HT1080 (cell line): Measurements from ENCODE around the gene SAMD8. TPM values are rescaled to one million over a fixed set of nuclear protein-coding genes. Genes with fewer than 3 reads are reported as not detected.
"Not testable (repeated sequence)": the region's sequence is repeated elsewhere in the genome, so short reads cannot be mapped to it uniquely, and the experiment has no call there.

Experiments used
- DNase-seq: peaks from one replicate; pipeline ENCODE4 v3.0.0-alpha.2; 2015; ENCODE audit warnings: low read depth
- total RNA-seq: library from RNA; depleted of rRNA; stranded (reverse); fragments of >200 nt; shearing (Covaris generic); gene quantifications from 2 replicates; pipeline ENCODE4 v1.2.3, GENCODE V29; 2014

Gene SAMD8
- total RNA-seq, 1 experiment from 2014 or later: 15.2 TPM

DNA sequence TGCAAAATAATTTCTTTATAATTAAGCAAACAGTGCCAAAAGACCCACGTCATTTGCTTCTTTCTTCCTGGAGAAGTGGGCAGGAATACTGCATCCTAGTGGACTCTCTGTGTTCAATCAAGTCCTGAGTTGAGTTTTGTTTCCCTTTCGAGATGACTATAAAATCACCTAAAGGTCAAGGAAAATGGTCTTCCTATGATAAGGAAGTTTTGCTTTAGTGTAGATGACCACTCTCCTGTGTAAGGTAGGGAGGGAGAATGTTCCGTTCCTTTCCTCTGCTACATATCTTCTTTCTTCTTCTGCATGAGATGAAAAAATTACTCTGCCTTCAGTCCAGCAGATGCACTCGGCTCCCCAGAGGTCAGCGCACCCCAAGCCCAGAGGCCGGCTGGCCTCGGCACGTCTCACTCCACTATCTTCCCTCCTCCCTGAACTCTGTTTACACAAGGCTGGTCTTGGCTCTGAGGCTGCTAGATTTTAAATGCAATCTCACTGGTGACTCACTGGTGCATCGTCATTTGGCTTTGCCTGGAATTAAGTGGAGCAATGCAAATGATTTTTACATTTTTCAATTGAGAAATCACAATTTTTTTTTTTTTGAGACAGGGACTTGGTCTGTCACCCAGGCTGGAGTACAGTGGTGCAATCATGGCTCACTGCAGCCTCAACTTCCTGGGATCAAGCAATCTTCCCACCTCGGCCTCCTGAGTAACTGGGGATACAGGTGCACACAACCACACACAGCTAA lies 80.5 kb downstream of the SAMD8 start:
- peak; percentile 78 for DNase-seq

DNA sequence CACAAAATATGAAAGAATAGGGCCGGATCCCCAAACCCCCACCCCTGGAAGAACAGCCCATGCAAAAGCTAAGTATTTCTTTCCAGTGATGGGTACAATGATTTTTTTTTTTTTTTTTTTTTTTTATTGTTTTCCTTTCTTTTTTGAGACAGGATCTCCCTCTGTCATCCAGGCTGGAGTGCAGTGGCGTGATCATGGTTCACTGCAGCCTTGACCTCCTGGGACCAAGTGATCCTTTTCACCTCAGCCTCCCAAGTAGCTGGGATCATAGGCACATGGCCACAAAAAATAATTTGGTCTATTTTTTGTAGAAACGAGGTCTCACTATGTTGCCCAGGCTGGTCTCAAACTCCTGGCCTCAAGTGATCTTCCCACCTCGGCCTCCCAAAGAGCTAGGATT lies 83.2 kb downstream of the SAMD8 start:
- DNase-seq: not testable (repeated sequence)

DNA sequence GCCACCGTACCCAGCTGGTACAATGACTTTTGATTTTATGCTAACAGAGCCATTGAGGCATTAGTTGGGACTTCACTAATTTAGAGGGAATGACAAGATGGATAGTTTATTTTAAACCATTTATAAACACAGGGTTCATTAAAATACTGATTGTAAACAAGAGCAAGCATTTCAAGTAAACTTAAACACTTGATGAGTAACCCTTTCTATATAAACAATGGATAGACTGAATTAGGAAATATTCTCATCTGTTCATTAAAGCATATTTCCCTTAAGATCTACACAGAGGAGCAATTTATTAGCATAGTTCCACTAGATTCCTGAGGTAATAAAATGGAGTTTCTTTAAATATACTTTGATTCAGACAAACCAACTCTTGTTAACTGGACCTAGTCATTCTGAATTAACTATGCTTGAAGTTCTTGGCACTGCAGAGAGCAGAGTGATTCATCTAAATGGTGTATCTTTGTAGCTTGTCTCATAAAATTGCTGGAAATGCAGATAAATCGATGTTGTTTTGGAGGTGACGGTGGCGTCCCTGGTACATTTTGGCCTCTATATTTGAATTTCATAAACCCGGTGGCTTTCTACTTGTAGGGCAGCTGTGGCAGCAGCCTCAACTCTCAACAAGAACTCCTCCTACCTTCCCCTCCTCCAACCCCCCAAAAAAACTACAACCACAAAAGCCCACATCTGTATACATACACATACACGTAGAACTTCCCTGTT lies 83.7 kb downstream of the SAMD8 start:
- no peak for DNase-seq

DNA sequence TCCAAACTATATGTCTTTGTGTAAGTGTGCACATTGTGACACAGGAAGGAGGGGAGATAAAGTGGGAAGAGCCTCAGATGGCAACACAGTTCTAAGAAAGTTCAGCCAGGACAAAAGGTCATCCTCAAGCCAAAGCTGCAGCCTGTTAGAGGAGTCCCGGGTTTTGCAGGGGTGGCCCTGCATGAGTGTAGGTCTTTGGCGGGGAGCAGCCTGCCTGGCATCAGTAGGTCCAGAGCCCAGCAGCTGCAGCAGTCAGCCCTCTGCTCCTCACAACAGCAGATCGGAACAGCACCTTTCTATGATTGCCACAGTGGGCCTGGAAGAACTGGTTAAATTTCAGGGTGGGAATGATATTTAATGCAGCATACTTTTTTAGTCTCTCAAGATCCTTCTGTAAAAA lies 85.6 kb downstream of the SAMD8 start:
- DNase-seq: no peak

DNA sequence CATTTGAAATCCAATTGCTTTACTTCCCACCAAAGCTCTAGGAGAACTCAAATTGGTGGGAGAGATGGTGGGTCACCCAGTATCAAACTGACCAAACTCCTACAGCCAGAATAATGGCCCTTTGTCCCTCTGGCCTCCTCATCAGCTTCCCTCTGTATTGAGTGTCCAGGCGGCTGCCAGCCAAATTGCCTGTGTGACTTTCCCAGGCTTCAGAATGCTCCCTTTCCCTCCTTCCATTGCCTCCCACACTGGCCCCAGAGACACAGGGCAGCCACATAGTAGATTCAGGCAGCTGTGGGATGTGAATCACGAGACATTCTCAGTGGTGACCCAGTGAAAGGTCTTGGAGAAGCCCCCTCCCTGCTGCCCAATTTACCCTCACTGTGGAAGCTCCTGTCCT lies 86.5 kb downstream of the SAMD8 start:
- DNase-seq: no peak

DNA sequence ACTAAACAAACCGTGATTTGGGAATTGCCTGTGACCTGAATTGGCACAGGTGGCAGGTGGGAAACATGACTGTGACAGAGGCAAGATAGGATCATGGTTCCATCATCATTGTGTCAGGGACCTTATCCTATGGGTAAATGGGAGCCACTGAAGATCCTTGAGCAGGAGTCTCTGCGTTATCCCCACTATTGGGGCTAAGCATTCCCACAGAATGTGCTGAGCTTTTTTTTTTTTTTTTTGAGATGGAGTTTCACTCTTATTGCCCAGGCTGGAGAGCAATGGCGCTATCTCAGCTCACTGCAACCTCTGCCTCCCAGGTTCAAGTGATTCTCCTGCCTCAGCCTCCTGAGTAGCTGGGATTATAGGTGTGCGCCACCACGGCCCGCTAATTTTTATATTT lies 88.5 kb downstream of the SAMD8 start:
- not testable (repeated sequence) for DNase-seq

DNA sequence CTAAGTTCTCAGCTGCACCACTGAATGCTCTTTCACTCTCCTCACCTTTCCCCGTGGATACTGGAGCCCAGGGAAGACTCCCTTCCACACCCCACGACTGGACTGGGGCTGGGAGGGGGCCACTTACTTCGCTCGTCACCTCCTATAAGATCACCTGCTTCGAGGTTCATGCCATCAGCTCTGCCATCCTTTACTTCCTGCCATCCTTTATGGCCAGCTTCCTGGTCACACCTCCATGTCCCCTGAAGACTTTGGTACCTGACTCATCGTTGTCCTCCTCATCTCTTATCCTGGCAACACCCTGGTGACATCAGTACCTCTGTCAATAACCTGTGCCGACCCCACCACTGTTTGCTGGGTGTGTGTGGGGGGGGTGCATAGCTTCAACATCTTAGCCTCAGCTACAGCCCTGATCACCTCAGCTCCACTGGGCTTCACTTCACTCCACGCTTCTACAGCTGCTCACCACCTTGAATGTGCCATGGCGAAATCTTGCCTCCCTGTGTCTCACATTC lies 90.4 kb downstream of the SAMD8 start:
- no peak for DNase-seq

DNA sequence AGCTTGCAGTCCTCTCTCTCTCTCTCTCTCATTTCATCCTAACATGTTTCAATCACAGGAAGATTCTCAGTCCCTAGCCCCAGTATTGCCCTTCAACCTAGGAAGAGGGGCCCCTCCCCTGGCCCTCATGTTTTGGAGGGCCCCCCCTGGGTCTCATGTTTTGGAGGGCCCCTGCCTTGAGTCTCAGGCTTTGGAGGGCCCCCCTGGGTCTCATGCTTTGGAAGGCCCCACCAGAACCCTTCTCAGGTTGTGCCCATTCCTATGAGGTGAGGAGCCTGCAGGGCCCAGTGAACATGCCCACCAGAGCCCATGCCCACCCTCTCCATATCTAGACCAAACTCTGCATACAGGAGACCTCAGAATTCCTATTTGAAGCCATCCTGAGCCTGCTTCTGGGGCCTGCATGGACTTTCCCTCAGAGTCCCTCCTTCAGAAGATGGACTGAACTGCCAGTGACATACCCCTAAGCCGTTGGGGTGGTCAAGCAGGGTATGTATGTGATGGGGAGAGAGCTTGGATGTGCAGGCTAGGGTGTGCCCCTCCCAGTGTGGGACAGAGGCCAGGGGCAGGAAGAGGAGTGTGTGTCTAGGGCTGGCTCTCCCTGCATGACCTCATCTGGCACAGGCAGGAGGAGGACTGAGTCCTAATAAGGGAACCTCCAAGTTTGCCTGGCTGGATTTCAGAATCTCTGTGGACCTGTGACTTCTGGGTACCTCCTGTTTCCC lies 91.0 kb downstream of the SAMD8 start:
- DNase-seq: peak; percentile 64

DNA sequence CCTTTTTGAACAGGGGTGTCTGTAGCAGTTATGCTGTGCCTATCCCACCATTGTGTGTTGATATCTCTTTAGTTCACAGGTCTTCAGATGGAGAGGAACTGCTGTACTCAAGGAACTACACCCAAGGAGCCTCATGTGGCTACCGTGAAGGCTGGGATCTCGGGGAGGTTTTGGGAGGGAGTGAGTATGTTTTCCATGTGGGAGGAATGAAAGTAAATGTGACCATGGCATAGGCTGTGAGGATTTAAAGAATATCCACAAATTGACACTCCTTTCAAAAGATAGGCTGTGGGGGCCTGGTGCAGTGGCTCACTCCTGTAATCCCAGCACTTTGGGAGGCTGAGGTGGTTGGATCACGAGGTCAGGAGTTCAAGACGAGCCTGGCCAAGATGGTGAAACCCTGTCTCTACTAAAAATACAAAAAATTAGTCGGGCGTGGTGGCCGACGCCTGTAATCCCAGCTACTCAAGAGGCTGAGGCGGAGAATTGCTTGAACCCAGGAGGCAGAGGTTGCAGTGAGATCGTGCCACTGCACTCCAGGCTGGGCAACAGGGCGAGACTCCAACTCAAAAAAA lies 91.7 kb downstream of the SAMD8 start:
- not testable (repeated sequence) for DNase-seq

DNA sequence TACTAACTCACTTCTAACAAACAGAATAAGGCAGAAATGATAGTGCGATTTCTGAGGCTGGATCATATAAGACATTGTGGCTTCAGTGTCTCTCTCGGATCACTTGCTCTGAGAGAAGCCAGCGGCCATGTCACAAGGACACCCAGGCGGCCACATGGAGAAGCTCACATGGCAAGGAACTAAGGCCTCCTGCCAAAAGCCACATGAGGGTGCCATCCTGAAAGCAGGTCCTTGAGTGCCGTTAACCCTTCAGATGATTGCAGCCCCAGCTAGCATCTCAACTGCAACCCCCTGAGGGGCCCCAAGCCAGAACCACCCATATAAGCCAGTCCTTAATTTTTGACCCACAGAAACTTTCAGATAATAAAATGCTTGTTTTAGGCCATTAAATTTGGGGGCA lies 92.3 kb downstream of the SAMD8 start:
- DNase-seq: no peak

DNA sequence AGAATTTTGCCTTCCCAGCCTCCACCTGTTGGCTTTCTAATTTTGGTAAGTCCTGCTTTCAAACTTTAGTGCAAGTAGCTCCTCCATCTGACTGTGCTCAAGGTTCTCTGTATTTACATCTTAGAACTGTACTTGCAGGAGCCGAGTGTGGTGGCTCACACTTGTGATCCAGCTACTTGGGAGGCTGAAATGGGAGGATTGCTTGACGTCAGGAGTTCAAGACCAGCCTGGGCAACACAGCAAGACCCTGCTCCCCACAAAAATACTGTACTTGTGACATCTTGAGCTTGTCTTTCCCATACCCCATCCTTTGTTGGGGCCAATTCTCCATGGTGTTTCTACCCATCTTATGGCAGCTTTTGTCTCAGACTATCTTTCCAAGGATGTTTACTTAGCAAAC lies 94.5 kb downstream of the SAMD8 start:
- DNase-seq: no peak

DNA sequence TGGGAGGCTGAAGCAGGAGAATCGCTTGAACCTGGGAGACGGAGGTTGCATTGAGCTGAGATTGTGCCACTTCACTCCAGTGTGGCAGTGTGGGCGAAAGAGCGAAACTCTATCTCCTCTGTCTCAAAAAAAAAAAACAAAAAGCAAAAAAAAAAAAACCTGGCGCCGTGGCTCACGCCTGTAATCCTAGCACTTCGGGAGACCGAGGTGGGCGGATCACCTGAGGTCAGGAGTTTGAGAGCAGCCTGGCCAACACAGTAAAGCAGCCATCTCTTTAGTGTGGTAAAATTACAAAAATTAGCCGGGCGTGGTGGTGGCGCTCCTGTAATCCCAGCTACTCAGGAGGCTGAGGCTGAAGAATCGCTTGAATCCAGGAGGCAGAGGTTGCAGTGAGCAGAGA lies 95.2 kb downstream of the SAMD8 start:
- not testable (repeated sequence) for DNase-seq

DNA sequence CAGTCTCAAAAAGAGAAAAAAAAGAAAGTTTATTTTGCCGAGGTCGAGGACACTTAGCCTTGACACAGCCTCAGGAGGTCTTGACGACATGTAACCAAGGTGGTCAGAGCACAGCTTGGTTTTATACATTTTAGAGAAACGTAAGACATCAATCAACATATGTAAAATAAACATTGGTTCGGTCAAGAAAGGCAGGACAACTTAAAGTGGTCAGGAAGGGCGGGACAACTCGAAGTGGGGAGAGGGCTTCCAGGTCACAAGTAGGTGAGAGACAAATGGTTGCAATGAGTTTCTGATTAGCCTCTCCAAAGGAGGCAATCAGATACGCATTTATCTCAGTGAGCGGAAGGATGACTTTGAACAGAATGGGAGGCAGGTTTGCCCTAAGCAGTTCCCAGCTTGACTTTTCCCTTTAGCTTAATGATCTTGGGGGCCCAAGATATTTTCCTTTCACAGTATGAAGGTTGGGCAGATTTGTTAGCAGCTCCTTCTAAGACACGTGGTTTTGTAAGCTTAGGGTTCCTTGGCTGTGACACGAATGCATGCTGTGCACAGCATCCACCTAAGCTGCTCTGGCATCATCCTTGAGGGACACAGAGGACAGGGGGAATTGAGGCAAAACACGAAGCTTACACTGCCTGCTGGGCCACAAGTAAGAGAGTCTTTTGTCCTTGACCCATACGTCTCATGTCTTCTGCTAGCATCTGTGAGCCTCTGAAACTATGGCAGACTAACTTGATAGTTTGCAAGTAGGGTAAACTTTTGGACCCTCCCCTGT lies 95.8 kb downstream of the SAMD8 start:
- no peak for DNase-seq

DNA sequence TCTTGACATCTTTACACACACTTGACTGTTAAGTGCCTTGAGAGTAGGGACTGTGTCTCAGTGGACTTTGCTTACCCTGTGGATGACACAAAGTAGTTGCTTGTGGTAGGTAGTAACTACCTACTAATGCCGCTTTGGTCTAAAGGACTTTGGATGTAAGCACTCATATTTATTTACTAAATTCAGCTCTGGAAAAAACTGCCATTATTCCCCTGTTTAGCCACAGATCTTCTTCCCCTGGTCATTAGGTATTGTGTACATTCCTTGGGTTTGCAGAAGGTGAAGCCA lies 96.3 kb downstream of the SAMD8 start:
- no peak for DNase-seq

DNA sequence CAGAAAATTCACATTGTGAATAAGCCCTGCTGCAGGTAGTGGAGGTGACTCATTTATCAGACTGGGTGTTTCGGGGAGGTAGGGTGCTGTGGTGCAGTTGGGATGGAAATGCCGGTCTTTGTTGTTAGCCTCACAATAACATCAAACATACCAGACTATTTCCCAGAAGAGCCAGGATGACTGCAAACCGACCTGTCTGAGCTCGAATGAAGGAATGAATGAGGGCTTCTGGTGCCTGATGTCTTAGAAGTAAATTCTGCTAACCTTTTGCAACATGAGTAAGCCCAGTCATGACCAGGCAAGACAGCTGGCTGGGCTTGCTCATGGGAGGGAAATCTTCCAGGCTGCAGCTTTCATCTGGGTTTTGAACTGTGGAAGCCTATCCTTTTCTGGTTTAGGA lies 96.7 kb downstream of the SAMD8 start:
- DNase-seq: peak; percentile 53

DNA sequence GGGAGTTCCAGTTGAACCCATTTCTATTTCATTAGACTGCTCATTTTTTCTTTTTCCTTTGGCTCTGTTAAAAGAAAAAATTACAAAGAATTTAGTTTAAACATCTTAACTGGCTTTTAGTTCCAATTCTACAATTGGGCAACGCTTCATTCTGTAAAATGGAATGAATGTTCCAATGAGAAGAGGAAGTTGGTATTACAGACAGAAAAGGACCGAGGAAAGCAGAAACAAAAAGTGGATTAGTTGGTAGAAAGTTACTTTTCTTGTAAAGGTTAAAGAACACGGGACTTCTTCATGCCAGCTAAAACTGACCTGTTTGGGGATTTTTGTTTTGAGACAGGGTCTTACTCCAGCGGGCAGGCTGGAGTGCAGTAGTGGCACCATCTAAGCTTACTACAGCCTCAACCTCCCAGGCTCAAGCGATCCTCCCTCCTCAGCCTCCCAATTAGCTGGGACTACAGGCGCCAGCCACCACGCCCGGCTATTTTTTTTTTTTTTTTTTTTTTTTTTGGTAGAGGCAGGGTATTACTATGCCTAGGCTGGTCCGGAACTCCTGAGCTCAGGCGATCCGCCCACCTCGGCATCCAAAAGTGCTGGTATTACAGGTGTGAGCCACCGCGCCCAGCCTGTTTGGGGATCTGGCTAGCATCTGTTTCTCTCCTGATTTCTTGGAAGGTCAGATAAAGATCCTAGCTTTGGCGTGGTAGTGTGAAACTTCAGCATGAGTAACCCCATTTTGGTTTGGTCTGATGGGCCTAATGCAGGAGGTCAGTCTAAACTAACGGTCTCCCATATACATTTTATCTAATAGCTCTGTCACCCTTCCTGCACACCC lies 97.8 kb downstream of the SAMD8 start:
- no peak for DNase-seq

DNA sequence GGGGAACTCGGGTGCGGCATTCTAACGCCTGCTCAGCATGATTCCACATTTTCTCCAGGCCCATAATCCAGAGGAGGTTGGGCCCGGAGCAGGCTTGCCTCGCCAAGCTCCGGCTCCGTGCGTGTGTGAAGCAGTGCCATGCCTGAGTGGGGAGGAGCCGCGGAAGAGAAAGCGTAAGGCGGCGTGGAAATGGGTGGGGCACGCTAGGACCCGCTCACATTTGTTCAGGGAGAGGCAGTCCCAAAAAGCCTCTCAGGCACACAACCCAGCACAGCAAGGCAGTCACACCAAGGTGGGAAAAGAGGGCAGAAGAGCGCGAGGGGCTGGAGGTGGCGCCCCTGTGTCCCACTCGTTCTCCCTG lies 98.4 kb downstream of the SAMD8 start:
- peak; percentile 57 for DNase-seq

DNA sequence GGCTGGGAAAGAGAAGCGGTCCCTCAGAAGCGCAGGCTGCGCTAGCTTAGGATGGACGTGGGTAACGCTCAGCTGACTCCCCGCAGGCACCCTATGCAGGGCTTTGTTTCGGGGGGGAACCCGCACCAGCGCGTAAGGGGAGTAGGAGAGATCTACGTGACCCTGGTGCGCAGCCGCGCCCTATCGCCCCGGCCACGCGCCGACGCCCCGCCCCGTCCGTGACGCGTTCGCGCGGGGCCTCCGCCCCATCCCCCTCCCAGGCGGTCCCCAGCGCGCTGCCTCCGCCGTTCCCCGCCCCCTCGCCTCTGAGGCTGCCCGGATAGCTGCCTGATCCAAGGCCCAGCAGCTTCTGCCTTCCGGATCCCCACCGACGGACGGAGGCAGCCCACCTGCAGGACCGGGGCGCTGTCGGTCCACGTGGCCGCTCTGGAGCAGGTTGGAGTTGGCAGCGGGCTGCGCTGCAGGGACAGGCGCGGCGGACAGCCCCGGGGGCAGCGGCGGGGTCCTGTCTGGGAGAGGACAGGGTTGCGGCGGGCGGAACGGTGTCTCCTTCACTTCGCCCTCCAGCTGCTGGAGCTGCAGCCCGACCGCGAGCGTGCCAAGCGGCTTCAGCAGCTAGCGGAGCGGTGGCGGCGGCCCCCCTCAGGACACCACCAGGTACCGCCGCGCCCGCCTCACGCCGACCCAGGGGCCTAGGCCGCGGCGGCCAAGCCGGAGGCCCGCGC lies 99.0 kb downstream of the SAMD8 start, which contains the start of gene VDAC2:
TSS of gene VDAC2 (plus strand) at position 515 of the 725 bp plus-strand sequence. CDS start 363 bp downstream, outside the sequence.
- DNase-seq: peak; percentile 84

DNA sequence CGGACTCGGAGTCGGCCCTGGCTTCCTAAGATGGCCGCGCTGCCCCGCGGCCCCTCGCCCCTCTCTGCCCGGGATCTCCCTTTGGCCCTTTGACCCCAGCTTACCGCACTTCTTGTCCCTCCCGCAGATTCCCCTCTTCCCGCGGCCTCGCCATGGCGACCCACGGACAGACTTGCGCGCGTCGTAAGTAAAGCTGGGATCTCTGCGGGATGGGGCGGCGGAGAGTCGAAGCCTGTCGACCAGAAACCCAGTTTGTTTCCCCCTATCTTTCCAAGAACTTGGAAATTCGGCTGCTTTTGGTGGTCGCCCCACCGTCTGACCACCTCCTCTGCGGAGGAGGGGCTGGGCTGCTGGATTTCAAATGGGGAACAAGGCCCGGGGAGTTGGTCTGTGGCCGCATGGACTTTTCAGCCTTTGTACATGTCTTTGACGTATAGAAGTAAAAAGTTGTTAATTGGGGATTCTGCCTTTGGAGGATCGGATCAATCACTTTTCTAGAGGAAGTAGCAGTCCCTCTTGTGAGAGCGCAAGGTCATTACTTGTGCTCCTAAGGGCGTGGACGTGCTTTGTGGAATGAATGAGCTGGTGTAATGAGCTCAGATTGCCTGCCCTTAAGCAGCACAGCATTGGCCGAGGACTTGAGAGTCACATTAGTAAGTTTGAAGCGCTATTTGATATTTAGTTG lies 99.7 kb downstream of the SAMD8 start:
- DNase-seq: no peak
